Dermis blood vessel endothelial cell (primary cell): ENCODE data around the gene SLC29A3. TPM values are rescaled to one million over a fixed set of nuclear protein-coding genes. Genes with fewer than 3 reads are reported as not detected.
A peak's percentile ranks its signal among the peaks of the same experiment; 100 is the strongest.

Source experiments
- DNase-seq: peaks from one replicate; pipeline ENCODE4 v3.0.0; 2010
- total RNA-seq: library from RNA; depleted of rRNA; stranded (reverse); fragments of >200 nt; gene quantifications from 2 replicates; pipeline ENCODE4 v1.2.3, GENCODE V29; 2014

Gene SLC29A3
- total RNA-seq, 1 donor from 2014 or later, result 2.0 TPM

DNA sequence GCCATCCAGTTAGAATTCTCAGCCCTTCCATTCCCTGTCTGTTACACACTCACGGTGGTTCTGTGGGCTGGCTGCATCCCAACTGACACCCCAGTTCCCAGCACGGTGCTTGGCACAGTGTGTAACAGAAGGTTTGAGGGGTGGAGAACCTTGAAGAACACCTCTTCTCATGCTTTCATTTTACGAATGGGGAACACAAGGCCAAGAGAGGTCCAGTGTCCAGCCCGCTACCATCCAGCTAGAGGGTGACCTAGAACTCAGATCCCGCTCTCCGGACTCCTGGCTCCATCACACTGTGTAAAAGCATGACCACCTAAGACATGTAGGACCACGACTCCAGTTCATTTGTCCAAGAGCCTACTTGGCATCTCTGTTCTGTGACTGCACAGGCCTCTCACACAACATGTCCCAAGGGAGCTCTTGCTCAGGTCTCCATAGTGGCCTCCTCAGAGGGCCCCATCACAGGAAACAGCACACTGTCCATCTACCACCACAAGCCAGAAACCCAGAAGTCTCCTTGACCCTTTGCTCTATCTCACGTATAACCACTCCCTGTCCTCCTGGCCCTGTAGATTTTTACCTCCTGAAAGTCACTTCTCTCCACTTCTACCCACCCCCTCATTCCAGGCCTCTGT, 74.9 kb downstream of the SLC29A3 start:
- DNase-seq, result no peak

DNA sequence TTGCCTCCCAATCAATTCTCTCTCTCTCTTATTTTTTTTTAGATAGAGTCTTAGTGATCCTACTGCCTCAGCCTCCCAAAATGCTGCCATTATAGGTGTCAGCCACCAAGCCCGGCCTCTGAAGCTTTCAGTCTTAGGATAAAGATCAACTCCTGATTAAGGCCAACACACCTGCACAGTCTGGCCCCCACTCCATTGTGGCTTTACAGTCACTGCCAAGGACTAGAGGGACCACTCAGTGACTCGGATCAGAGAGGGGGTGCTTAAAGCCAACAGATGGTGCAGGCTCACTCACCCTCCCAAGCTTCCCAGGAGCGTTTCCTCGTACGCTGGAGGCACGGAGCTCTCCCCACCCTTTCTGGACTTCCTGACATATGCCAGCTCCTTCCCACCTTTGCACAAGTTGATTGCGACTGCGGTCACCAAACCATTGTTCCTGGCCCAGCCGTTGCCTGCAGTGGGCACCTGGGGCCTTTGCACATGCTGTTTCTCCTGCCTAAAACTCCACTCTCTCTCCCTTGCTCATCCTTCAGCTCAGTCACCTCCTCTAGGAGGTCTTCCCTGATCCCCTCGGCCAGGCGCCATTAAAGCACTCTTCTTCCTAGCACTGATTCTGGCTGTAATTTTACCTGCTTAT, 76.0 kb downstream of the SLC29A3 start:
- no peak for DNase-seq

DNA sequence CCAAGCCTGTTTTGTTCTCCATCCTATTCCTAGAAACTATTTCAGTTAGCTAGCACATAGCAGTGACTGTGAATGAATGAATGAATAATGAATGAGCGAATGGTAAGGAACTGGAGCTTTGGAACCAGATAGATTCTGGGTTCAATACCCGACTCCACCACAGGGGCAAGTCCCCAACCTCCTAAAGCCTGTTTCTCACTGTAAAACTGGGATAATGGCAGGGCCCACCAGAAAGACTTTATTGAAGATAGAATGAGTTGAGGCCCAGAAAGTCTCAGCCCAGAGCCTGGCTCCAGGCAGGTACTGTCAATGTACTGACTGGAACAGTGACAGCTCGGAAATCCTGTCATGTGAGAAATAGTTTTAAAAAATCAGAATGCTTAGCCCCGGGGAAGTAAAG, 76.6 kb downstream of the SLC29A3 start:
- no peak for DNase-seq

DNA sequence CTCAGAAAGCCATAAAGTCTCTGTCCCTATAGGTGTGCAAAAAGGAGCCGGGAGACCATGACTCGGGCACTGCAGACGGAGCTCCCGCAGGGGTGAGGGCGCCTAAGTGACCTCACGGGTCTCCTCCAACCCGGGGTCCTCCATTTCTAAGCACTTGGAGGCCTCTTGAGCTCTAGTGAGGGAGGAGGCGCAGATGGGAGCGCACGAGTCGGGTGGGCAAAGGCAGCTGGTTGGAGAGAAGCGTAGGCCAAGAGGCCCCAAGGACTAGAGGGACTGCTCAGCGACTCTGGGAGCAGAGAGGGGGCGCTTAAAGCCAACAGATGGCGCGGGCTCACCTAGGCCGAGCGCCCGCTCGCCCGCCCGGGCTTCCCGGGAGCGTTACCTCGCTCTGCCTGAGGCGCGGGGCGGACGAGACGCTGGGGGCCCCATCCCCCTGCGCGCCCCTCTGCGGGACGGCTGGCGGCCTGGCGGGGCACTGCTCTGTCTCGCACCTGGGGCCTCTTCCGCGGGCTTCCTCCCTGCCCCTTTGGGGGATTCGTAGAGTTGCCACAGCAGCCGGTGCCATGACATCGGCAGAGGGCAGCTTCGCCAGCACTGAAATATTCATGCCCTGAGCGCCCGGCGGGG, 77.1 kb downstream of the SLC29A3 start:
- DNase-seq, result peak; percentile 32

DNA sequence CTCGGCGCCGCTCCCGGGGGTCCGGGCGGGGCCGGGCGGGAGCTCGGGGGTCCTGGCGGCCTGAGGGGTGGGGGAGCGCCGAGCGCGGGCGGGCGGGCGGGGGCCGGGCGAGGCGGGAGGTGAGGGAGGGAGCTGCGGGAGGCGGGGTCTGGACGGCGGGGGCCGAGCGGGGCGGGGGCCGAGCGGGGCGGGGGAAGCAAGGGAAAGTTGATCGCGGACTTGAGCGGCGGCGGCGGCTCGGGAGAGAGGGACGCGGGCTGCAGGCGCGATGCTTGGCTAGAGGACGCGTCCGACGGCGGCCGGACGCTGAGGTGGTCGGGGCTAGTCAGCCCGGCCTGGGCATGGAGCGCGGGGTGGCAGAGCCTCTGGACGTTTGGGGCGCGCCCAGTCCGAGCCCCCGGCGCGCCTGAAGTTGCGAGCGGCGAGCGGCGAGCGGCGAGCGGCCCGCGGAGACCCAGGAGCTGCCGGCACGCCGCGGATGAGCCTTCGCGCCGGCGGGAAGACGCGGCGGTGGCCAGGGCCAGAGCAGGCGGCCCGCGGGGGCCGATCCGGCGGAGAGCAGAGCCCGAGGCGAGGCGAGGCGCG, 77.7 kb downstream of the SLC29A3 start, which contains the start of gene CDH23:
Gene CDH23, plus strand, starts transcription at position 210 of the 585 bp plus-strand sequence. CDS start 42,912 bp downstream, outside the sequence.
- no peak for DNase-seq

DNA sequence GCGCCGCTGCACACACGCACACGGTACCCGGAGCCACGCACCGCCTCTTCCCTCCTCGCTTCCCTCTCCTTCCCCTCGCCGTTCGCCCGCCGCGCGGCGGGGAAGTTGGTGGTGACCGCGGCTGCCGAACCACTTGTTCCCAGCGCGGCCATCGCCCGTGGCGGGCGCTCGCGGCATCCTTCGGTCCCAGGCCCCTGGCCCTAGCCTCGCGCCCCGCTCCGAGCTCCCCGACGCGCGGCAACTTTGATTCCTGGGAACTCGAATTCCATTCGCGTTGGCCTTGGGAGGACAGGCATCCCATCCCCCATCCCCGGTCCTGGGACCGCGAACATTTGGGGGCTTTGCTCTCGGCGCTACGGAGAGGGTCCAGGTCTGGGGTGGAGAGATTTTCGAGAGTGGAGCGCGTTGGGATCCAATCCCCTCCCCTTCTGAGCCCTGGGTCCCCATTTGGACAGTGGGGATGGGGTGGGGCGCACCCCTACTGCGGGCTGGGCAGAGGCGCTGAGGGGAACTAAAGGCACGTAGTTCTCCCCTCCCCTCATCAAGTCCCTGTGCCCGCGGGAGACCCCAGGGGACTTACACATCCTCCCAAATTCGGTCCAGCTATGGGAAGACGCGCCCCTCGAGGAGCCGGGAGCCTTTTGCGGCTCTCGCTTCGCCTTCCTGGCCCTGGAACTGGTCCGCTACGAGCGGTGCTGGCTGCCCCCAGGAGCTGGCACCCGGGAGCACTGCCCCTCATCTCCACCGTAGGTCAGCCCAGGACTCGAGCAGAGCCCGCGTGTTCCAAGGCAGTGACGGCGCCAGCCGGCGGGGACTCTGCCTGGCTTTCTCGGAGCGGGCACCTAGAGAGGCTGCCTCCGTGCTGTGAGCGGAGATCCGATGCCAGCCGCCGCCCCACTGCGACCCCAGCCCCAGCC, 78.5 kb downstream of the SLC29A3 start:
- no peak for DNase-seq

DNA sequence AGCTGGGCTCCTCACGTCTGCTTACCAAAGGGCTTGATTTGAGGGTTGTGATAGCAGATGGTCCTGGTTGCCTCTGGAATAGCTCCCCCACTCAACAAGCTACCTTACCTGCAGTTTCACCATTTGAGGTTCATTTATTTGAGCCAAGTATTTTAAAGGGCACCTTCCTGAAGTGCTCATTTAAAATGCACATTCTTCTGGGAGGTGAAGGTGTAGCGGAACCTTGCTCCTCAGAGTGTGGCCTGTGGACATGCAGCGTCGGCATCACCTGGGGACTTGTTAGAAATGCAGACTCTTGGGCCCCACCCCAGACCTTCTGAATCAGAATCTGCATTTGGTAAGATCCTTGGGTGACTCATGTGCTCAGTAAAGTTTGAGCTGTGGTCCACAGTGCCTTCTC, 79.9 kb downstream of the SLC29A3 start:
- no peak for DNase-seq

DNA sequence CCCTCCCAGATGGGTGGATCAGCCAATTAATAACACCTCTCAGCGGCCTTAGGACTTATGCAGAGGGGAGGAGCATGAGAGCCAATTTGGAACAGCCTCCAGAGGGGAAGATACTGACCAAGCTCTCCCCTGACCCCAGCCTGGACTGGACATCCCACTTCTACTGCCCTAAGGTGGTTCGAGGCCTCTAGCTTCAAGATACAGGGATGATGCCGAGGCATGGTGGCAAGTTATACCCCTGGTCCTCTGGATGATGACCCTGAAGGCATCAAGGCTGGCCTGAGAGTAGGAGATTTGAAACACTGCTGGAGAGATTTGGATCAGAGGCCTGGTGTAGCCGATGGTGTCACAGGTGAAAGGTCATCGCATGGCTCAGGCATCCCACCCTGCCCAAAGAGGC, 80.9 kb downstream of the SLC29A3 start:
- DNase-seq, result no peak

DNA sequence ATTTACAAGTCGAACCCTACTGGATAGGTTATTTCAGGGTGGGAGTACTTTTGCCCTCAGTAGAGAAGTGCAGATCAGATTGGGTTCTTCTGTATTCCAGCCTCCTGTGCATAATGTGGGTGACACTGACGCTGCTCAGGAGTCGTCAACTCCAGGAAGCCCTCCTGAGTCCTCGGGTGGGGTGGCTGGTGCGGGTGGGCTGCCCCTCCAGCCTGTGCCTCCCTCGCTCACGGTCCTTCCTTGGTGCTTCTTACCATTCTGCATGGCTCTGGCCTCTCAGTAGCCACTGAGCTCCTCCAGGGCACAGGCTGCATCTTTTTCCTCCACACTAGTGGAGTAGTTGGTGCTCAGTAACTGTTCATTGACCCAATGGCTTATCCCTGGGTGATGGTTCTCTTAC, 82.0 kb downstream of the SLC29A3 start:
- DNase-seq, result no peak

DNA sequence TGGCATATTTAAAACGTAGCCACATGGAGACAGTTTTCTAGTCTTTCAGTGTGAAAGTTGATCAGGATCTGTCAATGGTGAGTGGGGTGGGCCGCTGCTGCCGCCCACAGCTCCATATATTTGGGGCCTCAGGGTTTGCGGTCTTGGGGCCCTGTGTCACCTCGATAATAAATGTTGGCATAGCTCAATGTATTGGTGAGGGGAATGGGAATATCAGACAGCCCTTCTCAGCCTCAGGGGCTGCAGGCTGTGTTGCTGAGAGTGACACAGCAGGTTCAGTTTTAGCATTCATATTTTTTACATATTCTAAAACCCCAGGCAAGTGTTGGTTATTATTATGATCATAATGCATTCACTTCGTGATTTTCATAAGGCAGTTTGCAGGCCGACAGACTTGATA, 82.9 kb downstream of the SLC29A3 start:
- no peak for DNase-seq

DNA sequence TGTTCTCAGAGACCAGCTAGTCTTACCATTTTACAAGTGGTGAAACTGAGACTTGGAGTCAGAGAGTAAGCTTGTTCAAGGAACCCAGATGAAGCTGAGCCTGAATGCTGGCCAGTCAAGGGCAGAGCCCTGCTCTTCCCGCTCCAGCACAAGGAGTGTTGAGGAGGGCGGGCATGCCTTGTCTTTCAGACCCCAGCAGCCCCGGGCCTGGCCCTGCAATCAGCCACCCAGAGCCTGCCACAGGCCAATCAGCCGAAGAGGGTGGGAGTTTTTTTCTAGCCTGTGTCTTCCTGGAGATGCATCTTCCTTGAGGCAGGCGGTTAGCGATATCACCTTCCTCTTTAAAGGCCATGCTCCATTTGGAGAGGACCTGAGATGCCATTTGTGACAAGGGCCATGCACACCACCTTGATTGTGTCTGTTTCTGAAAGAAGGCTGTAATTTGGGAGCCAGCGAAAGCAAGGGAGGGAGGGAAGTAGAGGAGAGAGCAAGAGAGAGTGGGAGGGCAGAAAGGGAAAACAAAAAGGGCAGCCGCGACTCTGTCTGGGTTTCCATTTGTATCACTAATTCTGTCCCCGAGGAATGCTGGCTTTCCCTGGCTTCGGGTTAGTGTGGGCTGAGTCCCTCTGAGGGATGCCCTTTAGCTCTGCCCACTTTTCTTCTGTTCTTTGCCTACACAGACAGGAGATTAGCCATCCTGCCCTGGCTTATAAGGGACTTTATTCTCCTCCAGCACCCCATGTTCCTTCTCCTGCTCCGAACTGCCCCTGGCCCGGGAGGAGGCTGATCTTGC, 85.6 kb downstream of the SLC29A3 start:
- DNase-seq, result no peak

DNA sequence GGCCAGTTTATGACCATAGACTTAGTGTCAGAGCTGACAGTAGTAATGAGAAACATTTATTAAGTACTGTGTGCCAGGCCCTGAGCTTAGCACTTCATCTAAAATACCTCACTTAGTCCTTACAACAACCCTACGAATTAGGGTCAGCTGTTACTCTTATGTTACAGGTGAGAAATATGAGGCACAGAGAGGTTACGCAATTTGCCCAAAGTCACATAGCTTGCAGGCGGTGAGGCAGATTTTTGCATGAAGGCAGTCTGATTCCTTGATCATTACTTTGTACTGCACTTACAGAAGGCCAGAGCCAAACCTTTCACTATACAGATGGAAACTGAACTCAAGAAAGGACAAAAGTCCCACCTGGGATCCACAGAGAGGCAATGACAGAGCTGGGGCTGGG, 87.8 kb downstream of the SLC29A3 start:
- DNase-seq, result no peak

DNA sequence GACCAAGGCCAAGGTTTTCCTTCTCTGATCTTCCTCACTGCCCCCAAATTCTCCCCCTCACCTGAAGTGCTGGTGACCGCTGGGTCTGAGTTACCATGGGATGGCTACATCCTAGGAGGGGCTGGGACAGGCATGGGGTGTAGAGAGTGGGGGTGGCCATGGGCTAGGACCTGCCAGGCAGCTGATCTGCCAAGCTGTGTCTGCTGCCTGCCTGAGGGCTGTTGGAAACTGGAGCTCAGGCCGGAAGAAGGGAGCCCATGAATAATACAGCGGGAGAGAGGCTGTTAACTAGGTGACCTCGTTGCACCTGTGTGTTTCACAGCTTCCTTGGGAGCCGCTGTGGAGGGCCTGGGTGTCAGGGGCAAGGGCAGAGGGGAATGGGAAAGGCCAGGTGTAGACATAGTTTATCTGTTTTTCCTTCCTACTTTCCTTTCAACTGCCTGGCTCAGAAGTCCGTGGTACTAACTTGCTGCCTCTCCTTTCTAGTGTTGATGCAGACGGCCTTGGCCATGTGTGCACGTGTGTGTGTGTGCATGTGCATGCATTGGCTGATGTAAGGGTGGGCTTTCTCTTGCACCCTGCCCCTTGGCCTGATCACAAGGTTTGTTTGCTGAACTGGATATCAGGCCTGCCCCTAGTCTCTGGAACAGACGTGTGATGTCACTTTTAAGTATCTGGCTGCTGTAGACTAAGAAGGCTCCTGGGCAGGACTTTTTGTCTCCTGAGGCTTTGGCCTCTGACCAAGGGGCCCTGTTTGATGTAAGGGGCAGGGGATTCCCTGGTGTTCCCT, 89.6 kb downstream of the SLC29A3 start:
- no peak for DNase-seq

DNA sequence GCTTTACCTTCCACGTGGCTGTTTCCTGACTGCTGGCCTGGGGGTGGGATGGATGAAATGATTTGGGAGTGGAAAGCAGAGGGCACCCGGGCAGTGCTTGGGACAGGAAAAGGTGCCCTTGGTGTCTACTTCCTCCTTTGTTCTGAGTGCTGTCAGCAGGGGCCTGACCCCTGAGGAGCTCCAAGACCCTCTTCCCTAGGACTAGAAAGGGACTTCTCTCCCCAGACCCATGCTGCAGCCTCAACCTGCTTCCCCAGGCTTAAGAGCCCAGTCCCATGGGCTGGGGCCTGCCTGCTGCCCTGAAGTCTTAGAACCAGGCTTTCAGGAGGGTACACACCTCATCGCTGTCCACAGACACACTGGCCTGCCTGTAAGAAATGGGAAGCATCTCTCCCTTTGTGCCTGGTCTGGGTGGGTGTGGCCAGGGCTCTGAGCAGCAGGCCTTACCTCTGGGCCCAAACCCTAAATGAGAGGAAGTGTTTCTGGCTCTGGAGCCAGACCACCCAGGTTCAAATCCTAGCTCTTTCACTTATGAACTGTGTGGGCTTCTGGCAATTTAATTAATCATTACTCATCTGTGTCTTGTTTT, 90.6 kb downstream of the SLC29A3 start:
- no peak for DNase-seq

Other genes with a start within 250 kb of the SLC29A3 start
- 12.1 and 15.1 TPM in 2 replicates for gene UNC5B, start 106.7 kb upstream of the SLC29A3 start, total RNA-seq
- gene CDH23, start 77.7 kb downstream of the SLC29A3 start, total RNA-seq, result under 0.01 and 0.19 TPM in 2 replicates